22Rv1 (cell line): ENCODE data around the gene ITGAE.

ENCODE experiments used
- ZFX ChIP-seq: fragments of 450-650 bp; IDR thresholded peaks from 2 replicates; pipeline ENCODE4 v1.6.1; 2017; ENCODE audit warnings: antibody characterized with exemption, borderline replicate concordance
- TF ChIP-seq, protein P1 (sequence below): fragments of 450-650 bp; IDR thresholded peaks from 2 replicates; pipeline ENCODE4 v1.5.1; 2017; ENCODE audit warnings: mild to moderate bottlenecking

GRCh38 chr17:3828852-3829232 is 27.9 kb upstream of the ITGAE start:
- TF ChIP-seq, protein P1, sequence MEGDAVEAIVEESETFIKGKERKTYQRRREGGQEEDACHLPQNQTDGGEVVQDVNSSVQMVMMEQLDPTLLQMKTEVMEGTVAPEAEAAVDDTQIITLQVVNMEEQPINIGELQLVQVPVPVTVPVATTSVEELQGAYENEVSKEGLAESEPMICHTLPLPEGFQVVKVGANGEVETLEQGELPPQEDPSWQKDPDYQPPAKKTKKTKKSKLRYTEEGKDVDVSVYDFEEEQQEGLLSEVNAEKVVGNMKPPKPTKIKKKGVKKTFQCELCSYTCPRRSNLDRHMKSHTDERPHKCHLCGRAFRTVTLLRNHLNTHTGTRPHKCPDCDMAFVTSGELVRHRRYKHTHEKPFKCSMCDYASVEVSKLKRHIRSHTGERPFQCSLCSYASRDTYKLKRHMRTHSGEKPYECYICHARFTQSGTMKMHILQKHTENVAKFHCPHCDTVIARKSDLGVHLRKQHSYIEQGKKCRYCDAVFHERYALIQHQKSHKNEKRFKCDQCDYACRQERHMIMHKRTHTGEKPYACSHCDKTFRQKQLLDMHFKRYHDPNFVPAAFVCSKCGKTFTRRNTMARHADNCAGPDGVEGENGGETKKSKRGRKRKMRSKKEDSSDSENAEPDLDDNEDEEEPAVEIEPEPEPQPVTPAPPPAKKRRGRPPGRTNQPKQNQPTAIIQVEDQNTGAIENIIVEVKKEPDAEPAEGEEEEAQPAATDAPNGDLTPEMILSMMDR = no peak
- TF ChIP-seq ZFX = no peak
